ENCODE results near the gene FAM111B.

DNA sequence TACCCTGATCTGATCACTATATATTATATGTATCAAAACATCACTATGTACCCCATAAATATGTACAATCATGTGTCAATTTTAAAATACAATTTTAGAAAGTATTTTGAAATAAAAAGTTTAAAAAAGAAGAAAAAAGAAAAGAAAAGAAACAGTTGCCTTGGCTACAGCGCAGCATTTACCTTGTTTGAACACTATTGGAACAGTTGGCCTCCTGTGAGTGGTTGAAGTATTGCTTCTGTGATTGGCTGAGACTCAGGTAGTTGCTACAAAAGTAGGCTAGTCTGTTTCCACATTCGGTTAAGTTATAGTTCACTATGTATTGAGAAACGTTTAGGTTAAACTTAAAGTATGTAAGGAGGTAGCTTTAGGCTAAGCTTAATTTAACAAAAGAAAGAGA lies 57.0 kb downstream of the FAM111B start:
- TF ChIP-seq, protein P1, sequence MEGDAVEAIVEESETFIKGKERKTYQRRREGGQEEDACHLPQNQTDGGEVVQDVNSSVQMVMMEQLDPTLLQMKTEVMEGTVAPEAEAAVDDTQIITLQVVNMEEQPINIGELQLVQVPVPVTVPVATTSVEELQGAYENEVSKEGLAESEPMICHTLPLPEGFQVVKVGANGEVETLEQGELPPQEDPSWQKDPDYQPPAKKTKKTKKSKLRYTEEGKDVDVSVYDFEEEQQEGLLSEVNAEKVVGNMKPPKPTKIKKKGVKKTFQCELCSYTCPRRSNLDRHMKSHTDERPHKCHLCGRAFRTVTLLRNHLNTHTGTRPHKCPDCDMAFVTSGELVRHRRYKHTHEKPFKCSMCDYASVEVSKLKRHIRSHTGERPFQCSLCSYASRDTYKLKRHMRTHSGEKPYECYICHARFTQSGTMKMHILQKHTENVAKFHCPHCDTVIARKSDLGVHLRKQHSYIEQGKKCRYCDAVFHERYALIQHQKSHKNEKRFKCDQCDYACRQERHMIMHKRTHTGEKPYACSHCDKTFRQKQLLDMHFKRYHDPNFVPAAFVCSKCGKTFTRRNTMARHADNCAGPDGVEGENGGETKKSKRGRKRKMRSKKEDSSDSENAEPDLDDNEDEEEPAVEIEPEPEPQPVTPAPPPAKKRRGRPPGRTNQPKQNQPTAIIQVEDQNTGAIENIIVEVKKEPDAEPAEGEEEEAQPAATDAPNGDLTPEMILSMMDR (IDR thresholded peaks at IDR 0.05): no peak
- TF ChIP-seq POLR2A (IDR thresholded peaks at IDR 0.05): no peak
- no peak for TF ChIP-seq EP300 (IDR thresholded peaks at IDR 0.05)
